Measurements from ENCODE around the gene IARS2.

- no peak for TF ChIP-seq POLR2AphosphoS5 (IDR thresholded peaks at IDR 0.05)
- no peak for TF ChIP-seq CTCF (IDR thresholded peaks at IDR 0.05)
- no peak for TF ChIP-seq POLR2A (IDR thresholded peaks at IDR 0.05)
These were observed 101.8 kb downstream of the IARS2 start for GRCh38 chr1:220195701-220196100.
